ENCODE measurements around the gene DKC1.

Gene DKC1

GRCh38 chrX:154762537-154763296 lies at the start of gene DKC1:
TSS of gene DKC1 (plus strand) at chrX:154762864. CDS start at chrX:154762966, 102 bp downstream.
- DNase-seq, result peak; percentile 98

GRCh38 chrX:154714925-154715324 lies 47.7 kb upstream of the DKC1 start:
- DNase-seq, result peak; percentile 59

GRCh38 chrX:154715825-154716224 lies 46.8 kb upstream of the DKC1 start:
- DNase-seq, result no peak

GRCh38 chrX:154717824-154718223 lies 44.8 kb upstream of the DKC1 start:
- DNase-seq, result no peak

GRCh38 chrX:154718616-154719015 lies 44.0 kb upstream of the DKC1 start:
- no peak for DNase-seq

GRCh38 chrX:154719132-154719675 lies 43.5 kb upstream of the DKC1 start:
- DNase-seq, result no peak

- DNase-seq, result no peak
Measured at GRCh38 chrX:154720067-154720466, 42.6 kb upstream of the DKC1 start.

- DNase-seq, result no peak
Measured at GRCh38 chrX:154721155-154721554, 41.5 kb upstream of the DKC1 start.

GRCh38 chrX:154724993-154725756 lies 37.5 kb upstream of the DKC1 start:
- no peak for DNase-seq

- no peak for DNase-seq
Measured at GRCh38 chrX:154727418-154727817, 35.2 kb upstream of the DKC1 start.

- no peak for DNase-seq
Measured at GRCh38 chrX:154727871-154728270, 34.8 kb upstream of the DKC1 start.

- no peak for DNase-seq
Measured at GRCh38 chrX:154728431-154729190, 34.1 kb upstream of the DKC1 start.

- no peak for DNase-seq
Measured at GRCh38 chrX:154729439-154729838, 33.2 kb upstream of the DKC1 start.

GRCh38 chrX:154730253-154730891 lies 32.3 kb upstream of the DKC1 start:
- DNase-seq, result no peak

GRCh38 chrX:154731184-154731583 lies 31.5 kb upstream of the DKC1 start:
- no peak for DNase-seq

GRCh38 chrX:154731881-154732280 lies 30.8 kb upstream of the DKC1 start:
- DNase-seq, result no peak

GRCh38 chrX:154732421-154733065 lies 30.1 kb upstream of the DKC1 start:
- DNase-seq, result no peak

GRCh38 chrX:154733066-154733425 lies 29.6 kb upstream of the DKC1 start:
- no peak for DNase-seq

GRCh38 chrX:154734061-154734781 lies 28.4 kb upstream of the DKC1 start:
- DNase-seq, result no peak

GRCh38 chrX:154735695-154736393 lies 26.8 kb upstream of the DKC1 start:
- DNase-seq, result no peak

GRCh38 chrX:154737136-154737535 lies 25.5 kb upstream of the DKC1 start:
- DNase-seq, result no peak

Data from RPMI8226 (cell line).